Measurements from ENCODE around the gene ABI3BP.

Gene ABI3BP

GRCh38 chr3:100880845-100881244 is 112.4 kb downstream of the ABI3BP start:
- TF ChIP-seq EZH2phosphoT487 (IDR thresholded peaks at IDR 0.05; ENCODE audit: borderline replicate concordance) (no peak), CTCF (conservative IDR thresholded peaks at IDR 0.05; ENCODE audit: low read length) (no peak)
- Histone ChIP-seq H3K9ac (ENCODE audit: low read depth, low read length, poor library complexity, severe bottlenecking) (no peak overlapping the region), H3K4me1 (ENCODE audit: insufficient read depth, low read length, poor library complexity, severe bottlenecking) (no peaks in the 10 kb centered on the region), H3K9me2 (replicated peaks; ENCODE audit: low read depth, low read length) (no peaks in the 10 kb centered on the region), H3K4me3 (ENCODE audit: low read length, poor library complexity, severe bottlenecking) (no peak overlapping the region), H3K4me2 (ENCODE audit: low read depth, low read length, poor library complexity, severe bottlenecking) (no peak overlapping the region), H2AFZ (ENCODE audit: low read length) (no peak overlapping the region), H3K27me3 (ENCODE audit: insufficient read depth, low read length, poor library complexity, severe bottlenecking) (no peaks in the 10 kb centered on the region), H3K9me3 (ENCODE audit: insufficient read depth, low read depth, low read length) (no peaks in the 10 kb centered on the region), H3K79me2 (ENCODE audit: insufficient read depth, low read length) (no peaks in the 10 kb centered on the region), H3F3A (ENCODE audit: low read depth) (no peaks in the 10 kb centered on the region), H3K36me3 (ENCODE audit: insufficient read depth, low read length) (no peaks in the 10 kb centered on the region), H4K20me1 (ENCODE audit: insufficient read depth, low read length, poor library complexity, severe bottlenecking) (no peaks in the 10 kb centered on the region)

DNA sequence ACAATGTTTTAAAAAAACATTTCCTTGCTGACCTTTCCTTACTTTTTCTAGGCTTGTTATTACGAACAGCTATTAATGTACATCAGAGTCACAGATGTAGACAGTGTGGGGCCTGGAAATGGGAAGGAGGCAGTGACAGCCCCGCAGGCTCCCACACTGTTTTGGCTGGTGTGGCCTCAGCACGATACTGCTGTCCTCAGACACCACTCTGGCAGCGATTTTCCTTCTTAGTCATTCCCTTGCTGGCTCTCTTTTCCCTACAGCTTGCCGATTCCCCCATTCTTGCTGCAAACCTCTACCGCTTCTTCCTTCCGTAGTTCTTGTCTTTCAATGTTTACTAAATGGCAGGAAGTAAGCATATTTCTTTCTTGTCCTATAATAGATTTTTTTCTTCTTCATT is 113.1 kb downstream of the ABI3BP start:
- H3K9ac ChIP-seq (ENCODE audit: low read depth, low read length, poor library complexity, severe bottlenecking) = no peak overlapping the region
- no peaks in the 10 kb centered on the region for H3K36me3 ChIP-seq (ENCODE audit: insufficient read depth, low read length)
- H4K20me1 ChIP-seq (ENCODE audit: insufficient read depth, low read length, poor library complexity, severe bottlenecking) = no peaks in the 10 kb centered on the region
- no peaks in the 10 kb centered on the region for H3K4me1 ChIP-seq (ENCODE audit: insufficient read depth, low read length, poor library complexity, severe bottlenecking)
- no peaks in the 10 kb centered on the region for H3K9me2 ChIP-seq (replicated peaks; ENCODE audit: low read depth, low read length)
- H3K4me3 ChIP-seq (ENCODE audit: low read length, poor library complexity, severe bottlenecking) = no peak overlapping the region
- no peak overlapping the region for H3K4me2 ChIP-seq (ENCODE audit: low read depth, low read length, poor library complexity, severe bottlenecking)
- H3K79me2 ChIP-seq (ENCODE audit: insufficient read depth, low read length) = no peaks in the 10 kb centered on the region
- no peaks in the 10 kb centered on the region for H3K27me3 ChIP-seq (ENCODE audit: insufficient read depth, low read length, poor library complexity, severe bottlenecking)
- no peaks in the 10 kb centered on the region for H3K9me3 ChIP-seq (ENCODE audit: insufficient read depth, low read depth, low read length)
- no peak overlapping the region for H2AFZ ChIP-seq (ENCODE audit: low read length)
- TF ChIP-seq CTCF (conservative IDR thresholded peaks at IDR 0.05; ENCODE audit: low read length) = no peak
- no peak for TF ChIP-seq EZH2phosphoT487 (IDR thresholded peaks at IDR 0.05; ENCODE audit: borderline replicate concordance)
- H3F3A ChIP-seq (ENCODE audit: low read depth) = no peaks in the 10 kb centered on the region

- no peak overlapping the region for H2AFZ ChIP-seq (ENCODE audit: low read length)
- no peak overlapping the region for H3K4me2 ChIP-seq (ENCODE audit: low read depth, low read length, poor library complexity, severe bottlenecking)
- H3F3A ChIP-seq (ENCODE audit: low read depth) = no peaks in the 10 kb centered on the region
- H3K79me2 ChIP-seq (ENCODE audit: insufficient read depth, low read length) = no peaks in the 10 kb centered on the region
- no peaks in the 10 kb centered on the region for H3K4me1 ChIP-seq (ENCODE audit: insufficient read depth, low read length, poor library complexity, severe bottlenecking)
- no peak overlapping the region for H3K4me3 ChIP-seq (ENCODE audit: low read length, poor library complexity, severe bottlenecking)
- H4K20me1 ChIP-seq (ENCODE audit: insufficient read depth, low read length, poor library complexity, severe bottlenecking) = no peaks in the 10 kb centered on the region
- no peak for TF ChIP-seq CTCF (conservative IDR thresholded peaks at IDR 0.05; ENCODE audit: low read length)
- no peak for TF ChIP-seq EZH2phosphoT487 (IDR thresholded peaks at IDR 0.05; ENCODE audit: borderline replicate concordance)
- no peaks in the 10 kb centered on the region for H3K9me3 ChIP-seq (ENCODE audit: insufficient read depth, low read depth, low read length)
- no peaks in the 10 kb centered on the region for H3K36me3 ChIP-seq (ENCODE audit: insufficient read depth, low read length)
- H3K9ac ChIP-seq (ENCODE audit: low read depth, low read length, poor library complexity, severe bottlenecking) = no peak overlapping the region
- no peaks in the 10 kb centered on the region for H3K9me2 ChIP-seq (replicated peaks; ENCODE audit: low read depth, low read length)
- H3K27me3 ChIP-seq (ENCODE audit: insufficient read depth, low read length, poor library complexity, severe bottlenecking) = no peaks in the 10 kb centered on the region
Observed at GRCh38 chr3:100879195-100879810, 113.9 kb downstream of the ABI3BP start.

Measured in Loucy (cell line).